Right lobe of liver (tissue), 6 donors: Measurements from ENCODE around the gene ARF1. TPM values are rescaled to one million over a fixed set of nuclear protein-coding genes. Genes with fewer than 3 reads are reported as not detected.

Source experiments
- ATAC-seq, 4 donors: fragments of 200-7000 bp; cut with Tn5 transposase; one replicate each; pipeline ENCODE4 v1.9.1; 2020; ENCODE audit warnings: mild to moderate bottlenecking in 4 of 4, moderate library complexity in 4 of 4
- DNase-seq, 3 donors: peaks; one replicate each; pipeline ENCODE4 v3.0.0-alpha.2; 2020
- H3K27ac ChIP-seq, 3 donors: fragments of 200-600 bp; one replicate each; pipeline ENCODE4 v1.8.0; 2022
- H3K27me3 ChIP-seq, 2 donors: fragments of 200-600 bp; one replicate each; pipeline ENCODE4 v1.8.0; 2022
- H3K36me3 ChIP-seq, 4 donors: fragments of 200-600 bp; sonication (generic) in 1 of 4; one replicate each; pipeline versions ENCODE4 v1.5.1 to v1.8.0; 2017 to 2022; ENCODE audit warnings: control low read depth in 1 of 4
- H3K4me1 ChIP-seq, 4 donors: fragments of 200-600 bp; sonication (generic) in 1 of 4; one replicate each; pipeline versions ENCODE4 v1.5.1 to v1.8.0; 2017 to 2022; ENCODE audit warnings: control low read depth in 1 of 4
- H3K4me3 ChIP-seq, 3 donors: fragments of 200-600 bp; one replicate each; pipeline ENCODE4 v1.8.0; 2022
- H3K9me3 ChIP-seq, 4 donors: fragments of 200-600 bp; sonication (generic) in 1 of 4; one replicate each; pipeline versions ENCODE4 v1.5.1 to v1.8.0; 2017 to 2022; ENCODE audit warnings: control low read depth in 1 of 4
- POLR2A ChIP-seq: fragments of 450-650 bp; IDR thresholded peaks from one replicate; pipeline ENCODE4 v1.6.1; 2017; ENCODE audit warnings: antibody characterized with exemption, mild to moderate bottlenecking
- whole genome bisulfite sequencing: methylation state at CpG from one replicate; pipeline ENCODE4 v1.1.6; 2018; ENCODE audit warnings: low coverage, low lambda C conversion rate; ENCODE audit not compliant: insufficient coverage; ENCODE audit errors: missing lambda C conversion rate; 5-methylcytosine and 5-hydroxymethylcytosine counted together
- intact Hi-C, 2 donors: fragments of 100-400 bp; cut with DNase I; formaldehyde crosslinking; loops; one replicate each; pipeline versions ENCODE4 v1.11.2 to v1.14.1; 2022
- total RNA-seq, 6 experiments: library from RNA; depleted of rRNA in 2 of 6; stranded (reverse); fragments of >200 nt in 2 of 6; fragmentation: NEBNext Ultra II Directional in 3 of 6; extraction: Animal tissue kit (Norgen Biotek cat#: 25700) in 3 of 6; gene quantifications; one replicate each; pipeline versions ENCODE4 v1.1.0 to v1.2.4, GENCODE V29; 2016 to 2023
- TF ChIP-seq, protein P1 (sequence below), 4 donors: fragments of 200-600 bp in 3 of 4; fragments of 450-650 bp in 1 of 4; IDR thresholded peaks; one replicate each; pipeline versions ENCODE4 v1.5.1 to v1.8.0; 2016 to 2022; ENCODE audit warnings: antibody characterized with exemption in 4 of 4, mild to moderate bottlenecking in 2 of 4
- donor health status: DM: no; HTN: yes; CAD: no.
- donor health status: DM: no; HTN: no; CAD: no.
- donor health status: DM: no; HTN: no; CAD: no.
- donor health status: DM: no; HTN: yes; CAD: no.
- donor health status: DM: no; HTN: yes; CAD: no.

The ARF1 gene
- total RNA-seq, 6 experiments from 2014 or later, result 143 to 261 (median 193) TPM

DNA sequence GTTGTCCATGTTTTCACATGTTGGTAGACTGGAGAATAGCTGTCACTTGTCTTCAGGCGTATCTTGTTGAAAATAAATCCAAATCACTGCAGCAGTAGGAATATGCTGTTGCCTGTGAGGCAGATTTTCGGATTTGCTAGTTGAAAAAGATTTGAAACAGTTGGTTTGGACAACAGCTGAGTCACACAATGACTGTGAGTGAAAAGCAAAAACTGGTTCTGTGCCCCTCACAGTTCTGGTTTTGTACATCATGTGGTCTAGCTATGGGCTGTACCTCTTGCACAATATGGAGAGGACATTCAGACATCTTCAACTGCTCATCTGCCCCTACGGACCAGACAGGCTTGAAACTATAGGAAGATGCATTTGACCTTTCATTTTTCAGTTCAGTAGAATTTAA lies 1.8 kb downstream of the ARF1 start:
- intact Hi-C loops, result no loop called here
- H3K36me3 ChIP-seq, result peaks cover 0 to 3% (median 0%) of the 10 kb centered on the region in 4 donors
- H3K27ac ChIP-seq, result peak overlapping the region; percentile 100
- peaks cover 0 to 64% (median 30%) of the 10 kb centered on the region in 4 donors for H3K4me1 ChIP-seq
- no peaks in the 10 kb centered on the region for H3K9me3 ChIP-seq
- ATAC-seq (peak in 1 of 4 donors; percentile 24), DNase-seq (peak in 1 of 3 donors; percentile 5)
- no peaks in the 10 kb centered on the region for H3K27me3 ChIP-seq
- 0% methylated on average over 3 of the region's 3 CpGs for WGBS
- no peak for TF ChIP-seq POLR2A
- TF ChIP-seq, protein P1, sequence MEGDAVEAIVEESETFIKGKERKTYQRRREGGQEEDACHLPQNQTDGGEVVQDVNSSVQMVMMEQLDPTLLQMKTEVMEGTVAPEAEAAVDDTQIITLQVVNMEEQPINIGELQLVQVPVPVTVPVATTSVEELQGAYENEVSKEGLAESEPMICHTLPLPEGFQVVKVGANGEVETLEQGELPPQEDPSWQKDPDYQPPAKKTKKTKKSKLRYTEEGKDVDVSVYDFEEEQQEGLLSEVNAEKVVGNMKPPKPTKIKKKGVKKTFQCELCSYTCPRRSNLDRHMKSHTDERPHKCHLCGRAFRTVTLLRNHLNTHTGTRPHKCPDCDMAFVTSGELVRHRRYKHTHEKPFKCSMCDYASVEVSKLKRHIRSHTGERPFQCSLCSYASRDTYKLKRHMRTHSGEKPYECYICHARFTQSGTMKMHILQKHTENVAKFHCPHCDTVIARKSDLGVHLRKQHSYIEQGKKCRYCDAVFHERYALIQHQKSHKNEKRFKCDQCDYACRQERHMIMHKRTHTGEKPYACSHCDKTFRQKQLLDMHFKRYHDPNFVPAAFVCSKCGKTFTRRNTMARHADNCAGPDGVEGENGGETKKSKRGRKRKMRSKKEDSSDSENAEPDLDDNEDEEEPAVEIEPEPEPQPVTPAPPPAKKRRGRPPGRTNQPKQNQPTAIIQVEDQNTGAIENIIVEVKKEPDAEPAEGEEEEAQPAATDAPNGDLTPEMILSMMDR (IDR thresholded peaks at IDR 0.05), result no peak
- peak overlapping the region; percentile 82 to 99 (median 98) for H3K4me3 ChIP-seq

DNA sequence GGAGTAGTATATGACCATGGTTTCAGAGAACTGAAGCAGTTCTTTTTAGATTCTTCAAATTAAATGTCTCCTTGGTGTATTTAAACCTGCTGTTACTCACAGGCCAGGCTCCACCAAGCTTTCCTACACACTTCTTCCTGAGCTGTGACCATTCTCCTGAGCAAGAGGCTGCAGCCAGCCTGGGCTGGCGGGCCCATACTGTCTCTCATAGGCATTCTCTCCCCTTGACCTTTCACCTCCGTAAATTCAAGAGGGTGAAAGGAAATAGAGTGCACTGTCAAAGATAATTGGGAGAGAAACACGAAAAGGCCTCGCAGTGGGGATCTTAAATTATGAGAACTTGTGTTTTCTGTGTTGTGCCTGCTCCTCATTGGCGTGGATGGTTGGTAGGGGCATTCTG lies 2.3 kb downstream of the ARF1 start:
- WGBS, result 31% methylated on average over 5 of the region's 5 CpGs
- intact Hi-C loops, result no loop called here
- peaks cover 0 to 3% (median 0%) of the 10 kb centered on the region in 4 donors for H3K36me3 ChIP-seq
- no peak for TF ChIP-seq POLR2A
- TF ChIP-seq, protein P1 (IDR thresholded peaks at IDR 0.05), result no peak
- H3K9me3 ChIP-seq, result no peaks in the 10 kb centered on the region
- H3K27ac ChIP-seq, result peak overlapping the region in 2 of 3 donors; percentile 44 to 100
- no peak for ATAC-seq
- peak overlapping the region; percentile 82 to 99 (median 98) for H3K4me3 ChIP-seq
- no peaks in the 10 kb centered on the region for H3K27me3 ChIP-seq
- peak in 1 of 3 donors; percentile 6 for DNase-seq
- peaks cover 0 to 69% (median 32%) of the 10 kb centered on the region in 4 donors for H3K4me1 ChIP-seq

- intact Hi-C loops, result no loop called here
- TF ChIP-seq POLR2A, result no peak
- TF ChIP-seq, protein P1 (IDR thresholded peaks at IDR 0.05), result no peak
- H3K9me3 ChIP-seq, result no peaks in the 10 kb centered on the region
- DNase-seq (peak in 2 of 3 donors; percentile 13 to 46), ATAC-seq (peak in 1 of 4 donors; percentile 20)
- H3K4me3 ChIP-seq, result peak overlapping the region in 1 of 3 donors; percentile 82
- 32% methylated on average over 6 of the region's 6 CpGs for WGBS
- no peaks in the 10 kb centered on the region for H3K27me3 ChIP-seq
- H3K4me1 ChIP-seq, result peaks cover 0 to 75% (median 35%) of the 10 kb centered on the region in 4 donors
- H3K36me3 ChIP-seq, result peaks cover 0 to 3% (median 0%) of the 10 kb centered on the region in 4 donors
- H3K27ac ChIP-seq, result peak overlapping the region in 2 of 3 donors; percentile 44 to 100
Measured at GRCh38 chr1:228085287-228085951, 2.9 kb downstream of the ARF1 start.

- intact Hi-C loops, result no loop called here
- H3K9me3 ChIP-seq, result no peaks in the 10 kb centered on the region
- 52% methylated on average over 7 of the region's 7 CpGs for WGBS
- DNase-seq (peak in 2 of 3 donors; percentile 39 to 41), ATAC-seq (peak in 2 of 4 donors; percentile 7 to 22)
- H3K36me3 ChIP-seq, result peaks cover 0 to 3% (median 0%) of the 10 kb centered on the region in 4 donors
- no peak overlapping the region for H3K27ac ChIP-seq
- no peak overlapping the region for H3K4me3 ChIP-seq
- no peaks in the 10 kb centered on the region for H3K27me3 ChIP-seq
- TF ChIP-seq POLR2A, result no peak
- TF ChIP-seq, protein P1 (IDR thresholded peaks at IDR 0.05), result no peak
- peaks cover 0 to 76% (median 36%) of the 10 kb centered on the region in 4 donors for H3K4me1 ChIP-seq
Measured at GRCh38 chr1:228087771-228088251, 5.3 kb downstream of the ARF1 start.
